ENCODE results near the gene EPB41L2.

DNA sequence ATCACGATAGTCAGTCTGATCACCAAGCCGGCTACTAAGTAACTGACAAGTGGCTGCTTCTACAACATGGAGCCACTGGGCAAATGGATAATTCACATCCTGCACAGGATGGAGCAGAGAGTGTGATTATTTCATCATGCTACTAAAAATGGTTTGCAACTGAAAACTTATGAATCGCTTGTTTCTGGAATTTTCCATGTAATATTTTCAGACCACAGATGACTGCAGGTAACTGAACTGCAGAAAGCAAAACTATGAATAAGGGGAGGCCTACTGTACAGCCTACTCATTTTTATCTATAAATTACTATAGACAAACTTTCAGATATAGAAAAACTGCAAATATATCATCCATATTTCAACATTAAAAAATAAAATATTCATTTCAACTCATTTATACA, 91.5 kb downstream of the EPB41L2 start:
- TF ChIP-seq, protein P1, sequence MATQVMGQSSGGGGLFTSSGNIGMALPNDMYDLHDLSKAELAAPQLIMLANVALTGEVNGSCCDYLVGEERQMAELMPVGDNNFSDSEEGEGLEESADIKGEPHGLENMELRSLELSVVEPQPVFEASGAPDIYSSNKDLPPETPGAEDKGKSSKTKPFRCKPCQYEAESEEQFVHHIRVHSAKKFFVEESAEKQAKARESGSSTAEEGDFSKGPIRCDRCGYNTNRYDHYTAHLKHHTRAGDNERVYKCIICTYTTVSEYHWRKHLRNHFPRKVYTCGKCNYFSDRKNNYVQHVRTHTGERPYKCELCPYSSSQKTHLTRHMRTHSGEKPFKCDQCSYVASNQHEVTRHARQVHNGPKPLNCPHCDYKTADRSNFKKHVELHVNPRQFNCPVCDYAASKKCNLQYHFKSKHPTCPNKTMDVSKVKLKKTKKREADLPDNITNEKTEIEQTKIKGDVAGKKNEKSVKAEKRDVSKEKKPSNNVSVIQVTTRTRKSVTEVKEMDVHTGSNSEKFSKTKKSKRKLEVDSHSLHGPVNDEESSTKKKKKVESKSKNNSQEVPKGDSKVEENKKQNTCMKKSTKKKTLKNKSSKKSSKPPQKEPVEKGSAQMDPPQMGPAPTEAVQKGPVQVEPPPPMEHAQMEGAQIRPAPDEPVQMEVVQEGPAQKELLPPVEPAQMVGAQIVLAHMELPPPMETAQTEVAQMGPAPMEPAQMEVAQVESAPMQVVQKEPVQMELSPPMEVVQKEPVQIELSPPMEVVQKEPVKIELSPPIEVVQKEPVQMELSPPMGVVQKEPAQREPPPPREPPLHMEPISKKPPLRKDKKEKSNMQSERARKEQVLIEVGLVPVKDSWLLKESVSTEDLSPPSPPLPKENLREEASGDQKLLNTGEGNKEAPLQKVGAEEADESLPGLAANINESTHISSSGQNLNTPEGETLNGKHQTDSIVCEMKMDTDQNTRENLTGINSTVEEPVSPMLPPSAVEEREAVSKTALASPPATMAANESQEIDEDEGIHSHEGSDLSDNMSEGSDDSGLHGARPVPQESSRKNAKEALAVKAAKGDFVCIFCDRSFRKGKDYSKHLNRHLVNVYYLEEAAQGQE (IDR thresholded peaks at IDR 0.05; ENCODE audit: insufficient read depth in 1 of 2, low read depth in 2 of 2, low read length in 2 of 2), result no peak
- no peak for TF ChIP-seq POLR2AphosphoS5 (IDR thresholded peaks at IDR 0.05; ENCODE audit: low read depth, low read length)
- no peak for TF ChIP-seq TAF1 (IDR thresholded peaks at IDR 0.05; ENCODE audit: borderline replicate concordance, insufficient read depth, low read length)
- no peak for TF ChIP-seq SIN3A (IDR thresholded peaks at IDR 0.05; ENCODE audit: borderline replicate concordance, insufficient read depth, low read length)
- TF ChIP-seq FOXP2 (optimal IDR thresholded peaks at IDR 0.05; ENCODE audit: borderline replicate concordance, extremely low read depth, extremely low read length, insufficient read depth), result no peak
